HG03520 (cell line): ENCODE data around the gene KPNA5.
"Not testable (repeated sequence)": the region's sequence is repeated elsewhere in the genome, so short reads cannot be mapped to it uniquely, and the experiment has no call there.

ENCODE experiments used
- ATAC-seq: cut with Tn5 transposase; IDR thresholded peaks from one replicate; pipeline ENCODE4 v1.9.1; 2021; ENCODE audit warnings: mild to moderate bottlenecking, moderate library complexity; ENCODE audit not compliant: unreplicated experiment

The KPNA5 gene

GRCh38 chr6:116697480-116697879, 16.5 kb downstream of the KPNA5 start:
- peak; percentile 65 for ATAC-seq

DNA sequence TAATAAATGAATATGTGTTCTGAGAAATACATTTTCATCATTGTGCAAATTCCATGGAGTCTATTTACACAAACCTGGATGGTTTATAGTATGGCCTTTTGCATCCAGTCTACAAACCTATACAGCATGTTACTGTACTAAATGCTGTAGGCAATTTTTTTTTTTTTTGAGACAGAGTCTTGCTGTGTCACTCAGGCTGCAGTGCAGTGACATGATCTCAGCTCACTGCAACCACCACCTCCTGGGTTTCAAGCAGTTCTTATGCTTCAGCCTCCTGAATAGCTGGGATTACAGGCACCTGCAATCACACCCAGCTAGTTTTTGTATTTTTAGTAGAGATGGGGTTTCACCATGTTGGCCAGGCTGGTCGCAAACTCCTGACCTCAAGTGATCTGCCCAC, 22.9 kb downstream of the KPNA5 start:
- ATAC-seq, result not testable (repeated sequence)

- no peak for ATAC-seq
Observed at GRCh38 chr6:116705917-116706316, 24.9 kb downstream of the KPNA5 start.

GRCh38 chr6:116714296-116714695, 33.3 kb downstream of the KPNA5 start:
- no peak for ATAC-seq

GRCh38 chr6:116714761-116715160, 33.8 kb downstream of the KPNA5 start:
- ATAC-seq, result no peak

DNA sequence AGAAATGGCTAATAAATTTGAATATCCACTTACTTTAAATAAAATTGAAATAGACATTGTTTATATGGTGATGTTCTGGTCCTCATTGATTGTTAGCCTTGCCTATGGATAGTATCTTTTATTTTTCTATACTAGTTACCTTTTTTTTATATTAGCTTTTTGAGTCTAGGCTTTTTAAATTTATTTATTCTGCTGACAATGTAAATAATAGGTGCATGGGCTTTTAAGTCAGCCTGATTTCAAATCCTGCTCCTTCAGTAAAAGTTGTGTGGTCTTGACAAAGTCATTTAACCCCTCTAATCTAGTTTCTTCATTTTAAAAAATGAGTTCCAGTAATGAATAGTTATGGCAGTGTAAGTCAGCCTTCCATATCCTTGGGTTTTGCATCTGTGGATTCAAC, 45.9 kb downstream of the KPNA5 start:
- no peak for ATAC-seq

DNA sequence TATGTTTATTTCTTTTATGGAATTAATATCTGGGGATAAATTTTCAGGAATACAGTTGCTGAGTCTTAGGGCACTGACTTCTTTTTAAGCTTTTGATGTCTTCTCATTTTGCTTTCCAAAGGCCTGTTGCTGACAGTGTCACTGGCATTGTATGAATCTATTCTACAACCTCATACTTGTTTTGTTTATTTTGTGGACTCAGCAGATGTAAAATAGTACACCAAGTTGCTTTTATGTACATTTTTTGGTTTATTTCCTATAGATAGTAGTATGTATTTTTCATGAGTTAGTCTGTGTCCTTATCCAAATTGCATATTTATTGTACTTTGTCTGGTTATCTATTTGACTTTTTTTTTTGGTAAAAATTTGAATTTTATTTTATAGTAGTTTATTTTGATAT, 49.5 kb downstream of the KPNA5 start:
- ATAC-seq, result no peak

GRCh38 chr6:116737004-116737403, 56.0 kb downstream of the KPNA5 start:
- no peak for ATAC-seq

DNA sequence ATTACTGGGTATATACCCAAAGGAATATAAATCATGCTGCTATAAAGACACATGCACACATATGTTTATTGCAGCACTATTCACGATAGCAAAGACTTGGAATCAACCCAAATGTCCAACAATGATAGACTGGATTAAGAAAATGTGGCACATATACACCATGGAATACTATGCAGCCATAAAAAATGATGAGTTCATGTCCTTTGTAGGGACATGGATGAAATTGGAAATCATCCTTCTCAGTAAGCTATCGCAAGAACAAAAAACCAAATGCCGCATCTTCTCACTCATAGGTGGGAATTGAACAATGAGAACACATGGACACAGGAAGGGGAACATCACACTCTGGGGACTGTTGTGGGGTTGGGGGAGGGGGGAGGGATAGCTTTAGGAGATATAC, 59.5 kb downstream of the KPNA5 start:
- not testable (repeated sequence) for ATAC-seq

GRCh38 chr6:116741571-116741970, 60.6 kb downstream of the KPNA5 start:
- no peak for ATAC-seq

GRCh38 chr6:116745176-116745575, 64.2 kb downstream of the KPNA5 start:
- no peak for ATAC-seq

GRCh38 chr6:116761779-116762178, 80.8 kb downstream of the KPNA5 start:
- no peak for ATAC-seq

GRCh38 chr6:116762235-116762634, 81.2 kb downstream of the KPNA5 start:
- ATAC-seq, result no peak

DNA sequence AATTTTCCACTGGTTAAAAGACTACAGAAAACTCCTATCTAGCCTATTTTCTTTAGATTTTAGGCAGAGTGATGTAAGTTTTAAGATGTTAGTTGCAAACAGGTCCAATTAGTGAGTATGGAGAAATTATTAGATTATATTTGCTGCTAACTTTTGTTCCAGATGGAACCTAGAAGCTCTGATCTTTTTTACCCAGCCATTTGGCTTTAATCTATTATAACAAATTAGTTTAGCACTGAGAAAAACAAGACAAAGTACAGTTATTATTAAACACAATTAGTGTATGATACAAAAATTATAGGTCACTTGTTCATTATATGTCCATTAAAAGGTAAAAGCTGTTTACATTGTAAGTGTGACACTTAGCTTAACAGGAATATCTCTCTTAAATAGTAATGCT, 82.0 kb downstream of the KPNA5 start:
- ATAC-seq, result no peak

GRCh38 chr6:116763906-116764628, 83.1 kb downstream of the KPNA5 start:
- no peak for ATAC-seq

DNA sequence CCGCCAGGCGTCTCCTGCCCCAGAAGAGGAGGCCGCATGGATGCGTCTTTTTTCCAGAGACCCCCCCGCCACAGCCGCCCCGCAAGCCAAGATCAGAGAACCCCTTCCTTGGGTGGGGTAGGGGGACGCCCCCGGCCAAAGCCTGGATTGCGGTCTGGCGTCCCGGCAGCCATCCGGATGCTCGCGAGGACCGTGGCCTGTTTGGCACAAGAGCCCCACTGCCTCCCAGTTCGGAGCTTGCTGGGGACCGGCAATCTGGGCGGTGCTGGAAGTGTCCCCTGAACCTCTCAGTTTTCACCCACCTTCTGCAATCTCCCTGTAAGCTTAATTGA, 83.6 kb downstream of the KPNA5 start:
- ATAC-seq, result no peak

- no peak for ATAC-seq
Observed at GRCh38 chr6:116764961-116765841, 84.2 kb downstream of the KPNA5 start, which contains the start of gene FAM162B. Gene FAM162B (minus strand): TSS chr6:116765719. CDS start chr6:116765576, 143 bp downstream.

- no peak for ATAC-seq
Observed at GRCh38 chr6:116766506-116767176, 85.6 kb downstream of the KPNA5 start.

- no peak for ATAC-seq
Observed at GRCh38 chr6:116767715-116768114, 86.7 kb downstream of the KPNA5 start.

GRCh38 chr6:116772450-116772849, 91.4 kb downstream of the KPNA5 start:
- ATAC-seq, result no peak

DNA sequence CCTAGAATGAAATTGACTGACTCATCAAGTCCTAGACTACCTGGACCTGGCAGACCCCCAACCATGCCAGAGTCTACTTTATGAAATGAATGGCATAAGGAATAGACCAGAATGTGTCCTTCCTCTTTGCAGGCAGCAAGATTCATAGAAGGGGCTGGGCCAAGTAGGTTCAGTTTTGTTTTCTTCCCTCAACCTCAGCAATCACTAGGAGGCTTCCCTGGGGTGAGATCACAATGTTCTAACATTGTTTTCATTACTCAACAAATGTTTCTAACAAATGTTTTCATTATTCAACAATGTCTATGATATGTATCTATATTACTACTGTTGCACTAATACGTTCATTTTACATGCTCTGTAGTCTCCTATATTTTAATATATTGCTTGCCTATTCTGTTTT, 92.9 kb downstream of the KPNA5 start:
- ATAC-seq, result no peak
